ENCODE results near the gene MSI2. TPM values are rescaled to one million over a fixed set of nuclear protein-coding genes. Genes with fewer than 3 reads are reported as not detected.

Gene MSI2
- total and polyA plus RNA-seq, 7 donors, result 37.6 to 133 (median 87.1) TPM

DNA sequence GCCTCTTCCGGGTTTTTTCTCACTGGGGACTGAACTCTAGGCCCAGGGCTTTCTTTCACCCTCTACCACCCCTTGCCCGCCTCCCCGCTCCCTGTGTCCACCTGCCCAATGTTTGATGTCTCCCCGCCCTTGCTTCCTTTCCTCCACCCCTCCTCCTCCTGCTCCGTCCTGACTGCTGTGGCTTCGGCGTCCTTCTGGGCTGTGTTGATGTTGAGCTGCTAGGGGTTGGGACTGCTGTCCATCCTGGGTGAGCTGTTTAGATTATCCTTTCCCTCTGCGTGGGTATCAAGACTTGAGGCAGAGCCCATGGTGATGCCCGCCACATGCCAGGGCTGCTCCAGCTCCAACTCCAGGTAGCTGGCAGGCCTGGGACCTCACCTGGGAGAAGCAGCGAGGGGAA, 371.3 kb downstream of the MSI2 start:
- intact Hi-C loops (cut with DNase I), result no loop called here
- Histone ChIP-seq H3K4me3 (no peak overlapping the region), H3K27ac (no peak overlapping the region), H3K36me3 (ENCODE audit: insufficient read depth in 1 of 2, low read depth in 1 of 2) (peaks cover 0 to 33% of the 10 kb centered on the region in 2 donors), H3K9me3 (no peaks in the 10 kb centered on the region), H3K4me1 (peaks cover 4% of the 10 kb centered on the region), H3K27me3 (ENCODE audit: insufficient read depth in 3 of 3, low read length in 2 of 3) (no peaks in the 10 kb centered on the region)
- DNase-seq (no peak), ATAC-seq (no peak)
- TF ChIP-seq, protein P1, sequence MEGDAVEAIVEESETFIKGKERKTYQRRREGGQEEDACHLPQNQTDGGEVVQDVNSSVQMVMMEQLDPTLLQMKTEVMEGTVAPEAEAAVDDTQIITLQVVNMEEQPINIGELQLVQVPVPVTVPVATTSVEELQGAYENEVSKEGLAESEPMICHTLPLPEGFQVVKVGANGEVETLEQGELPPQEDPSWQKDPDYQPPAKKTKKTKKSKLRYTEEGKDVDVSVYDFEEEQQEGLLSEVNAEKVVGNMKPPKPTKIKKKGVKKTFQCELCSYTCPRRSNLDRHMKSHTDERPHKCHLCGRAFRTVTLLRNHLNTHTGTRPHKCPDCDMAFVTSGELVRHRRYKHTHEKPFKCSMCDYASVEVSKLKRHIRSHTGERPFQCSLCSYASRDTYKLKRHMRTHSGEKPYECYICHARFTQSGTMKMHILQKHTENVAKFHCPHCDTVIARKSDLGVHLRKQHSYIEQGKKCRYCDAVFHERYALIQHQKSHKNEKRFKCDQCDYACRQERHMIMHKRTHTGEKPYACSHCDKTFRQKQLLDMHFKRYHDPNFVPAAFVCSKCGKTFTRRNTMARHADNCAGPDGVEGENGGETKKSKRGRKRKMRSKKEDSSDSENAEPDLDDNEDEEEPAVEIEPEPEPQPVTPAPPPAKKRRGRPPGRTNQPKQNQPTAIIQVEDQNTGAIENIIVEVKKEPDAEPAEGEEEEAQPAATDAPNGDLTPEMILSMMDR (IDR thresholded peaks at IDR 0.05), result no peak
- 96 to 98% (median 97%) methylated on average over 10 of the region's 10 CpGs for WGBS, 3 donors

DNA sequence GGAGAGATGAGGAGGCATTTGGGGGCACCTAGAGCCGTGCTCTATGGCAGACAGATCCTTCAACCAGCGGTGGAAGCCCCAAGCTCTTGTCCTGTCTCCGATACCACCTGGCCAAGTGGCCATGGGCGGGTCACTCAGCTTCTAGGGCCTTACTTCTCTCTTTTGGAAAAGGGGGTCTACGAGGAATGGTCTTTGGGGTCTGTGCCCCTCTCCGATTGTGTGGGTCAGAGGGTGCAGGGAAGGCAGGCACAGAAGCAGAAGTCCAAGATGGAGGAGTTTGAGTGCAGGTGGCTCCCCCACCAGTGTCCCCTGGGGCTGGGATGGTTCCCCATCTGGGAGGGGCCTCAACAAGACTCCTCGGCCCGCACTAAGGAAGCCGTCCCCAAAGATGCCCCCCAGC, 372.1 kb downstream of the MSI2 start:
- no peak for DNase-seq

DNA sequence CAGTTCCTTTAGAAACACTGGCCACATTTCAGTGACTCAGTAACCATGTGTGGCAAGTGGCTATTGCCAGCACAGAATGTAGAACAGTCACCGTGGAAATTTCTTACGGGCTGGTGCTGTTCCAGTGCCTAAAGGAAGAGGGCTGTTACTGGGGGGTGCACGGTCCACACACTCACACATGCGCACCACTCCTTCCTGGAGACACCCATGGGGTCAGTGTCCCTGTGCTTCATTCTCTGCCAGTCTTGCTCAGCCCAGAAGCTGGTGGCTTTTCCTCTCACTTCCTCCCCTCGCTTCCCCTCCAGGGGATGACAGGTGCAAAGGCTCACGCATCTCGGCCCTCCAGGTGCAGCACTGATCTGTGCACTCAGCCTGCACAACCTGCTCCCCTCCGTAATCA, 373.1 kb downstream of the MSI2 start:
- WGBS, 3 donors, result 75 to 87% (median 80%) methylated on average over 8 of the region's 8 CpGs

More for the DNA sequence above, 372.1 kb downstream of the MSI2 start:
- Histone ChIP-seq H3K27me3 (ENCODE audit: insufficient read depth in 3 of 3, low read length in 2 of 3) (no peaks in the 10 kb centered on the region), H3K4me1 (no peaks in the 10 kb centered on the region), H3K27ac (no peak overlapping the region), H3K36me3 (ENCODE audit: insufficient read depth in 1 of 2, low read depth in 1 of 2) (peaks cover 0 to 33% of the 10 kb centered on the region in 2 donors), H3K4me3 (no peak overlapping the region), H3K9me3 (no peaks in the 10 kb centered on the region)
- TF ChIP-seq, protein P1 (IDR thresholded peaks at IDR 0.05), result no peak
- ATAC-seq, result no peak
- intact Hi-C loops (cut with DNase I), result no loop called here
- 95 to 98% (median 97%) methylated on average over 9 of the region's 9 CpGs for WGBS, 3 donors

DNA sequence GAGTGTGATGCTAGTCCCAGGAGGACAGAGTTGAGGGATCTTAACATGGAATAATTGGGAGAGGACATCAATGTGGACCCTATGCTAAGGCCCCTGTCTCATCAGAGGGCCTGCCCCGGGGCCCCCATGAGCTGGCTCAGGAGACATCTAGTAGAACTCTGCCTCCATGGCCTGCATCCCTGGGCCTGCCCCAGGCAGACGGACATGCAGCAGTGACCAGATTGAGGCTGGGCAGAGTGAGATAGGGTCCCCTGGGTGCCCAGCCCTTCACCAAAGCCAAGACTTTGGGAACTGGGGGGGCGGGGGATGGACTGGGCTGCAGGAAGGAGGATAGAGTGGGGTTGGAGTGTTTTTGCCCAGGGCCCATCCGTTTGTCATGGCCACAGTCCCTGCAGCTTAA, 373.6 kb downstream of the MSI2 start:
- ATAC-seq (no peak), DNase-seq (peak in 1 of 2 donors; percentile 19)
- TF ChIP-seq, protein P1 (IDR thresholded peaks at IDR 0.05), result no peak
- Histone ChIP-seq H3K27me3 (ENCODE audit: insufficient read depth in 3 of 3, low read length in 2 of 3) (no peaks in the 10 kb centered on the region), H3K27ac (no peak overlapping the region), H3K4me1 (no peaks in the 10 kb centered on the region), H3K36me3 (ENCODE audit: insufficient read depth in 1 of 2, low read depth in 1 of 2) (peaks cover 0 to 40% of the 10 kb centered on the region in 2 donors), H3K4me3 (no peak overlapping the region), H3K9me3 (no peaks in the 10 kb centered on the region)
- WGBS, 3 donors, result 93 to 96% (median 96%) methylated on average over 4 of the region's 4 CpGs
- intact Hi-C loops (cut with DNase I), result no loop called here

More for the DNA sequence above, 373.1 kb downstream of the MSI2 start:
- H3K27ac ChIP-seq, result no peak overlapping the region
- H3K4me1 ChIP-seq, result no peaks in the 10 kb centered on the region
- peak in 1 of 2 donors; percentile 42 for DNase-seq
- no peak for ATAC-seq
- H3K36me3 ChIP-seq (ENCODE audit: insufficient read depth in 1 of 2, low read depth in 1 of 2), result peaks cover 0 to 40% of the 10 kb centered on the region in 2 donors
- H3K27me3 ChIP-seq (ENCODE audit: insufficient read depth in 3 of 3, low read length in 2 of 3), result no peaks in the 10 kb centered on the region
- no peaks in the 10 kb centered on the region for H3K9me3 ChIP-seq
- H3K4me3 ChIP-seq, result no peak overlapping the region
- intact Hi-C loops (cut with DNase I), result no loop called here
- TF ChIP-seq, protein P1 (IDR thresholded peaks at IDR 0.05), result no peak

DNA sequence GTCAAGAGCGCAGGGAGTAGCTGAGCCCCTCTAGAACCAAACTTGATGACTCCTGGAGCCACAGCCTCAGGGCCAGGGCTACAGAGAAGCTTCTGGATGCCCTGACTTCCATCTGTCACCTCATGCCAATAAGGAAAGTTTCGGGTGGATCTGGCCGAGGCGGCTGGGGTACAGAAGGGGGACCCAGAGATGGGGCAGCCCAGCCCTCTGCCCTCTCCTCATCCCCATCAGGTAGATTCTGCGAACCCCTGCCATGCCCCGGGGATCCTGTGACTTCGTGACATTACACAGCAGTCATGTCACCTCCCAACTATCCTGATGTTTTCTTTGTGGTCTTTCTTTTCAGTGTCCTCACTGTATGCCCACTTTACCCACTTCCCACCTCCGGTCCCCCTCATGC, 374.4 kb downstream of the MSI2 start:
- Histone ChIP-seq H3K9me3 (no peaks in the 10 kb centered on the region), H3K27me3 (ENCODE audit: insufficient read depth in 3 of 3, low read length in 2 of 3) (no peaks in the 10 kb centered on the region), H3K4me1 (no peaks in the 10 kb centered on the region), H3K4me3 (no peak overlapping the region), H3K36me3 (ENCODE audit: insufficient read depth in 1 of 2, low read depth in 1 of 2) (peaks cover 0 to 40% of the 10 kb centered on the region in 2 donors), H3K27ac (no peak overlapping the region)
- intact Hi-C loops (cut with DNase I), result no loop called here
- TF ChIP-seq, protein P1 (IDR thresholded peaks at IDR 0.05), result no peak
- ATAC-seq (no peak), DNase-seq (peak in 1 of 2 donors; percentile 33)
- 96 to 98% (median 98%) methylated on average over 8 of the region's 8 CpGs for WGBS, 3 donors

Measured in psoas muscle (tissue), 8 donors.